ENCODE data around the gene PDIK1L. TPM values are rescaled to one million over a fixed set of nuclear protein-coding genes. Genes with fewer than 3 reads are reported as not detected.
"Not testable (repeated sequence)": the region's sequence is repeated elsewhere in the genome, so short reads cannot be mapped to it uniquely, and the experiment has no call there.

The PDIK1L gene
- total RNA-seq, 1 donor from 2014 or later: 19.4 TPM

- not testable (repeated sequence) for H3K9me3 Mint-ChIP-seq; DNase-seq (ENCODE audit: low spot score in 2 of 2, unreplicated experiment in 2 of 2); H3K36me3 Mint-ChIP-seq; H3K4me3 Mint-ChIP-seq; H3K27me3 Mint-ChIP-seq (ENCODE audit: low read depth)
- peak overlapping the region; percentile 45 for H3K27ac Mint-ChIP-seq
- peaks cover 31% of the 10 kb centered on the region for H3K4me1 Mint-ChIP-seq
- TF ChIP-seq CTCF (IDR thresholded peaks at IDR 0.05; ENCODE audit: unreplicated experiment): peak; percentile 53
Observed at GRCh38 chr1:26105226-26105548, 6.4 kb upstream of the PDIK1L start.

GRCh38 chr1:26109229-26110164, 2.1 kb upstream of the PDIK1L start:
- Mint-ChIP-seq H3K4me1 (peaks cover 31% of the 10 kb centered on the region), H3K4me3 (peak overlapping the region; percentile 81), H3K27me3 (ENCODE audit: low read depth) (no peaks in the 10 kb centered on the region), H3K27ac (peak overlapping the region; percentile 90), H3K9me3 (no peaks in the 10 kb centered on the region), H3K36me3 (peaks cover 6% of the 10 kb centered on the region)
- TF ChIP-seq CTCF (IDR thresholded peaks at IDR 0.05; ENCODE audit: unreplicated experiment): no peak
- DNase-seq (ENCODE audit: low spot score in 2 of 2, unreplicated experiment in 2 of 2): no peak

- Mint-ChIP-seq H3K4me3 (peak overlapping the region; percentile 81), H3K9me3 (no peaks in the 10 kb centered on the region)
- peak; percentile 73 to 87 for DNase-seq (ENCODE audit: low spot score in 2 of 2, unreplicated experiment in 2 of 2)
Observed at GRCh38 chr1:26110731-26111529, 694 bp upstream of the PDIK1L start.

GRCh38 chr1:26112407-26112775, 767 bp downstream of the PDIK1L start:
- peaks cover 25% of the 10 kb centered on the region for H3K4me1 Mint-ChIP-seq
- peaks cover 8% of the 10 kb centered on the region for H3K36me3 Mint-ChIP-seq
- peak overlapping the region; percentile 97 for H3K27ac Mint-ChIP-seq
- H3K27me3 Mint-ChIP-seq (ENCODE audit: low read depth): no peaks in the 10 kb centered on the region
- H3K4me3 Mint-ChIP-seq: peak overlapping the region; percentile 91
- H3K9me3 Mint-ChIP-seq: no peaks in the 10 kb centered on the region
- no peak for TF ChIP-seq CTCF (IDR thresholded peaks at IDR 0.05; ENCODE audit: unreplicated experiment)
- DNase-seq (ENCODE audit: low spot score in 2 of 2, unreplicated experiment in 2 of 2): no peak

More at GRCh38 chr1:26110731-26111529, 694 bp upstream of the PDIK1L start:
- peaks cover 8% of the 10 kb centered on the region for H3K36me3 Mint-ChIP-seq
- no peak for TF ChIP-seq CTCF (IDR thresholded peaks at IDR 0.05; ENCODE audit: unreplicated experiment)
- H3K4me1 Mint-ChIP-seq: peaks cover 25% of the 10 kb centered on the region
- no peaks in the 10 kb centered on the region for H3K27me3 Mint-ChIP-seq (ENCODE audit: low read depth)
- peak overlapping the region; percentile 90 for H3K27ac Mint-ChIP-seq

- no peak for DNase-seq (ENCODE audit: low spot score in 2 of 2, unreplicated experiment in 2 of 2)
- Mint-ChIP-seq H3K4me3 (no peak overlapping the region), H3K36me3 (peaks cover 17% of the 10 kb centered on the region), H3K4me1 (peaks cover 25% of the 10 kb centered on the region), H3K27ac (no peak overlapping the region), H3K27me3 (ENCODE audit: low read depth) (no peaks in the 10 kb centered on the region), H3K9me3 (no peaks in the 10 kb centered on the region)
- no peak for TF ChIP-seq CTCF (IDR thresholded peaks at IDR 0.05; ENCODE audit: unreplicated experiment)
Observed at GRCh38 chr1:26114165-26114927, 2.7 kb downstream of the PDIK1L start.
